H1 (cell line): Measurements from ENCODE around the gene RIPOR1. TPM values are rescaled to one million over a fixed set of nuclear protein-coding genes. Genes with fewer than 3 reads are reported as not detected.
A peak's percentile ranks its signal among the peaks of the same experiment; 100 is the strongest.

Source experiments
- CTCF ChIA-PET: fragments of 300-600 bp; sonication (Branson Sonifier 250); formaldehyde crosslinking; loops from one replicate; lab custom pipeline; 2021; ENCODE audit not compliant: partially characterized antibody; lab: Charles Lee
- POLR2A ChIA-PET: fragments of 300-600 bp; sonication (Branson Sonifier 250); formaldehyde crosslinking; loops from one replicate; lab custom pipeline; 2021; ENCODE audit warnings: inconsistent platforms; ENCODE audit not compliant: partially characterized antibody; lab: Charles Lee
- DNase-seq, 2 experiments: peaks; one replicate each; pipeline versions ENCODE4 v3.0.0 to v3.0.0-alpha.2; 2010 to 2022; ENCODE audit warnings: low spot score in 2 of 2, low read depth in 1 of 2, mixed read lengths in 1 of 2
- FAIRE-seq: peaks from 2 replicates; lab custom pipeline; 2011; peaks lifted over from hg19 to GRCh38; lab: Jason Lieb, UNC
- H2AFZ ChIP-seq: 2 replicates; pipeline ENCODE4 v1.8.1; 2012; ENCODE audit warnings: low read length, inconsistent platforms
- H2AK5ac ChIP-seq: 2 replicates; pipeline ENCODE4 v1.6.1; 2013; ENCODE audit warnings: low read depth, low read length
- H2BK120ac ChIP-seq: replicated peaks from 2 replicates; pipeline ENCODE3; 2013; ENCODE audit warnings: low read depth, low read length, inconsistent platforms
- H2BK12ac ChIP-seq: 2 replicates; pipeline ENCODE4 v1.6.1; 2013; ENCODE audit warnings: low read depth, low read length
- H2BK15ac ChIP-seq: 2 replicates; pipeline ENCODE4 v1.6.1; 2013; ENCODE audit warnings: low read length
- H2BK20ac ChIP-seq: 2 replicates; pipeline ENCODE4 v1.6.1; 2013; ENCODE audit warnings: low read length
- H2BK5ac ChIP-seq: 2 replicates; pipeline ENCODE4 v1.6.1; 2013; ENCODE audit warnings: low read depth, low read length
- H3K14ac ChIP-seq: 2 replicates; pipeline ENCODE4 v1.6.1; 2013; ENCODE audit warnings: inconsistent platforms; ENCODE audit not compliant: insufficient read length
- H3K18ac ChIP-seq: 2 replicates; pipeline ENCODE4 v1.6.1; 2013; ENCODE audit warnings: low read length; ENCODE audit errors: extremely low read depth
- H3K23ac ChIP-seq: 2 replicates; pipeline ENCODE4 v1.6.1; 2013; ENCODE audit warnings: inconsistent platforms; ENCODE audit not compliant: insufficient read length
- H3K23me2 ChIP-seq: 2 replicates; pipeline ENCODE4 v1.6.1; 2013; ENCODE audit warnings: low read depth, low read length
- H3K27ac ChIP-seq: 2 replicates; pipeline ENCODE4 v1.6.1; 2011; ENCODE audit warnings: low read depth, low read length, inconsistent platforms
- H3K27me3 ChIP-seq, 4 experiments: replicated peaks in 1 of 4; 1 replicate in 1 of 4; 2 replicates in 3 of 4; pipeline versions ENCODE4 v1.6.1 to v1.8.1; 2011 to 2013; ENCODE audit warnings: low read length in 3 of 4, mild to moderate bottlenecking in 3 of 4, inconsistent platforms in 2 of 4, mixed read lengths in 2 of 4, moderate library complexity in 1 of 4; ENCODE audit not compliant: control insufficient read depth in 3 of 4, insufficient read depth in 3 of 4; ENCODE audit errors: extremely low read depth in 1 of 4
- H3K36me3 ChIP-seq, 4 experiments: 2 replicates each; pipeline versions ENCODE4 v1.6.1 to v1.8.1; 2011 to 2013; ENCODE audit warnings: mild to moderate bottlenecking in 4 of 4, low read length in 3 of 4, moderate library complexity in 2 of 4, control low read depth in 1 of 4, inconsistent platforms in 1 of 4; ENCODE audit not compliant: insufficient read depth in 4 of 4, control insufficient read depth in 2 of 4
- H3K4ac ChIP-seq: replicated peaks from 2 replicates; pipeline ENCODE3; 2013; ENCODE audit warnings: low read length, low read depth, mixed read lengths, inconsistent platforms; ENCODE audit not compliant: insufficient read length
- H3K4me1 ChIP-seq, 4 experiments: replicated peaks in 1 of 4; 1 replicate in 1 of 4; 2 replicates in 3 of 4; pipeline versions ENCODE4 v1.6.1 to v1.8.1; 2011 to 2013; ENCODE audit warnings: low read length in 3 of 4, inconsistent platforms in 2 of 4, mixed read lengths in 1 of 4; ENCODE audit not compliant: insufficient read depth in 4 of 4, control insufficient read depth in 3 of 4
- H3K4me2 ChIP-seq, 2 experiments: 2 replicates each; pipeline versions ENCODE4 v1.6.1 to v1.8.1; 2011 to 2013; ENCODE audit warnings: low read depth in 2 of 2, low read length in 2 of 2, control low read depth in 1 of 2, inconsistent platforms in 1 of 2, mild to moderate bottlenecking in 1 of 2; ENCODE audit not compliant: insufficient read depth in 1 of 2
- H3K4me3 ChIP-seq, 4 experiments: fragments of 200-600, 300-600 bp in 1 of 4; sonication (generic), shearing (Covaris generic), sonication (Bioruptor Twin) in 1 of 4; 2 replicates each; pipeline versions ENCODE4 v1.5.1 to v1.8.1; 2011 to 2016; ENCODE audit warnings: low read length in 4 of 4, low read depth in 3 of 4, control low read depth in 2 of 4, inconsistent platforms in 2 of 4, mild to moderate bottlenecking in 2 of 4, mixed read lengths in 1 of 4, moderate library complexity in 1 of 4; ENCODE audit not compliant: insufficient read depth in 2 of 4; ENCODE audit errors: extremely low read depth in 1 of 4
- H3K56ac ChIP-seq: replicated peaks from 2 replicates; pipeline ENCODE3; 2013; ENCODE audit warnings: low read depth, mild to moderate bottlenecking, mixed read lengths, low read length, inconsistent platforms; ENCODE audit not compliant: insufficient read length
- H3K79me1 ChIP-seq: 2 replicates; pipeline ENCODE4 v1.6.1; 2013; ENCODE audit warnings: low read depth, low read length, control low read depth
- H3K79me2 ChIP-seq, 2 experiments: 2 replicates each; pipeline versions ENCODE4 v1.6.1 to v1.8.1; 2012 to 2013; ENCODE audit warnings: low read length in 2 of 2, mild to moderate bottlenecking in 2 of 2, inconsistent platforms in 1 of 2; ENCODE audit not compliant: insufficient read depth in 2 of 2, control insufficient read depth in 1 of 2
- H3K9ac ChIP-seq, 4 experiments: replicated peaks in 1 of 4; 1 replicate in 1 of 4; 2 replicates in 3 of 4; pipeline versions ENCODE4 v1.6.1 to v1.8.1; 2011 to 2013; ENCODE audit warnings: low read depth in 3 of 4, low read length in 3 of 4, control low read depth in 2 of 4, mild to moderate bottlenecking in 2 of 4, moderate library complexity in 2 of 4, inconsistent platforms in 1 of 4; ENCODE audit errors: extremely low read depth in 1 of 4
- H3K9me3 ChIP-seq, 2 experiments: 2 replicates each; pipeline versions ENCODE4 v1.6.1 to v1.8.1; 2012 to 2013; ENCODE audit warnings: mild to moderate bottlenecking in 2 of 2, moderate library complexity in 2 of 2, control low read depth in 1 of 2, inconsistent platforms in 1 of 2, low read depth in 1 of 2, low read length in 1 of 2, mixed read lengths in 1 of 2; ENCODE audit not compliant: insufficient read depth in 2 of 2
- H4K20me1 ChIP-seq, 2 experiments: replicated peaks in 1 of 2; 2 replicates each; pipeline versions ENCODE3 to v1.8.1; 2011 to 2013; ENCODE audit warnings: inconsistent platforms in 2 of 2, low read length in 2 of 2, mild to moderate bottlenecking in 1 of 2; ENCODE audit not compliant: insufficient read depth in 2 of 2, control insufficient read depth in 1 of 2
- H4K5ac ChIP-seq: 2 replicates; pipeline ENCODE4 v1.6.1; 2013; ENCODE audit warnings: low read length, low read depth, mixed read lengths, inconsistent platforms; ENCODE audit not compliant: insufficient read length
- H4K8ac ChIP-seq: 2 replicates; pipeline ENCODE4 v1.8.0; 2013; ENCODE audit warnings: mild to moderate bottlenecking, moderate library complexity, low read length, inconsistent platforms; ENCODE audit not compliant: insufficient read depth; ENCODE audit errors: extremely low read depth
- H4K91ac ChIP-seq: replicated peaks from 2 replicates; pipeline ENCODE3; 2013; ENCODE audit warnings: low read length, mixed read lengths, inconsistent platforms; ENCODE audit not compliant: insufficient read length
- ASH2L ChIP-seq: fragments of 200-600, 300-600 bp; sonication (generic); IDR thresholded peaks from one replicate; pipeline ENCODE4 v1.7.1; 2017; ENCODE audit warnings: low read length
- BRCA1 ChIP-seq: IDR thresholded peaks from 2 replicates; pipeline ENCODE4 v1.6.1; 2012; ENCODE audit warnings: low read depth, low read length, improper control_type of control experiment
- CBX8 ChIP-seq: fragments of 300-800, 300-1000 bp; sonication (generic); IDR thresholded peaks from 2 replicates; pipeline ENCODE4 v1.7.1; 2016; ENCODE audit warnings: low read depth, low read length, borderline replicate concordance
- FOSL1 ChIP-seq: IDR thresholded peaks from 2 replicates; pipeline ENCODE4 v1.6.1; 2011; ENCODE audit warnings: mild to moderate bottlenecking, low read depth, low read length, moderate library complexity; ENCODE audit not compliant: insufficient read depth
- PHF8 ChIP-seq: fragments of 200-600 bp; sonication (generic); conservative IDR thresholded peaks from 2 replicates; pipeline ENCODE4 v1.7.1; 2012; ENCODE audit warnings: low read depth, mild to moderate bottlenecking, inconsistent platforms, low read length, moderate library complexity
- POLR2AphosphoS5 ChIP-seq: IDR thresholded peaks from 2 replicates; pipeline ENCODE4 v1.6.1; 2011; ENCODE audit warnings: low read depth, low read length
- POU5F1 ChIP-seq: IDR thresholded peaks from 2 replicates; pipeline ENCODE4 v1.6.1; 2011; ENCODE audit warnings: low read depth, mild to moderate bottlenecking, low read length, moderate library complexity
- RAD21 ChIP-seq, 2 experiments: IDR thresholded peaks in 1 of 2; conservative IDR thresholded peaks in 1 of 2; 2 replicates each; pipeline ENCODE4 v1.6.1; 2011; ENCODE audit warnings: low read depth in 2 of 2, low read length in 2 of 2, improper control_type of control experiment in 1 of 2, inconsistent platforms in 1 of 2, mild to moderate bottlenecking in 1 of 2, moderate library complexity in 1 of 2
- RXRA ChIP-seq: IDR thresholded peaks from 2 replicates; pipeline ENCODE4 v1.6.1; 2011; ENCODE audit warnings: low read depth, mild to moderate bottlenecking, low read length, moderate library complexity; ENCODE audit not compliant: insufficient read depth
- SIX5 ChIP-seq: IDR thresholded peaks from 2 replicates; pipeline ENCODE4 v1.6.1; 2011; ENCODE audit warnings: mild to moderate bottlenecking, low read depth, low read length
- SP1 ChIP-seq: IDR thresholded peaks from 2 replicates; pipeline ENCODE4 v1.6.1; 2011; ENCODE audit warnings: low read depth, low read length
- SRF ChIP-seq: IDR thresholded peaks from 2 replicates; pipeline ENCODE4 v1.6.1; 2011; ENCODE audit warnings: mild to moderate bottlenecking, low read depth, low read length, moderate library complexity
- WGBS, 2 experiments: shearing (Covaris generic) in 1 of 2; methylation state at CpG; one replicate each; pipeline versions ENCODE4 v1.1.6 to v1.1.7; 2013 to 2015; ENCODE audit warnings: low lambda C conversion rate in 2 of 2, mixed read lengths in 2 of 2, inconsistent platforms in 1 of 2, low coverage in 1 of 2, missing lambda C conversion rate in 1 of 2; ENCODE audit not compliant: insufficient replicate concordance in 2 of 2, insufficient coverage in 1 of 2, insufficient read length in 1 of 2; ENCODE audit errors: extremely low coverage in 1 of 2, missing lambda C conversion rate in 1 of 2; 5-methylcytosine and 5-hydroxymethylcytosine counted together
- polyA plus RNA-seq, 7 experiments: library from polyadenylated mRNA; depleted of rRNA in 3 of 7; stranded (reverse) in 5 of 7; unstranded in 2 of 7; fragments of >200 nt in 5 of 7; fragments of 200-250 nt in 2 of 7; gene quantifications; 1 replicate in 5 of 7; 2 replicates in 1 of 7; 4 replicates in 1 of 7; pipeline versions ENCODE4 v1.2.1 to v1.2.3, GENCODE V29; 2011 to 2013; ENCODE audit warnings: missing spikeins in 2 of 7, mixed read lengths in 2 of 7
- total RNA-seq: library from RNA; stranded (reverse); fragmentation: NEBNext Ultra II Directional; extraction: Animal tissue kit (Norgen Biotek cat#: 25700); gene quantifications from 2 replicates; pipeline ENCODE4 v1.2.1, GENCODE V29; 2021

RIPOR1 gene
- total and polyA plus RNA-seq, 2 of the 8 experiments (the other 6 are each of a cell fraction or from before 2014, with no cell fraction given): 2.7 to 10.1 TPM

DNA sequence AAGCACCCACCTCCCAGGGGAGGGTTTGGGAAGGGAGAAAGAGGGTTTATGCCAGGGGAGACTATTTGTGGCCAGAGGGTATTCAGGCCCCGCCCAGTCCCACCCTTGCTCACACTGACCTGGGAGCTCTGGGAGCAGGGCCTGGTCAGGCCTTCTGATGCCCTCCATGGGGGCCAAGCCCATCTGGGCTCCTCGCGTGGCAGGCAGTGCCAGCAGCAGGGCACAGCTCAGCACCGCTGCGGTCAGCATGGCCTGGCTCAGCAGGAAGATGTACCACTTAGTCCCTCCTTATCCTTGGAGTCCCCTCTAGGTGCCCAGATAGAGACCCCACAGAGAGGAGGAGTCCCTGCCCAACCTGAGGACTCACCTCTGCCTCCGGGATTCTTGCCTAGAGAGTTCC, 45.5 kb upstream of the RIPOR1 start, which contains the start of gene AGRP:
Gene AGRP, minus strand, starts transcription at position 398 of the 400 bp plus-strand sequence. Its CDS starts 149 bp downstream, at position 249.
- Histone ChIP-seq H3K79me1 (no peaks in the 10 kb centered on the region; the same call in 1 of the 2 replicates), H3K27me3 (peaks cover 16 to 37% (median 29%) of the 10 kb centered on the region in 4 experiments), H3K9ac (no peak within 1 kb of the TSS), H3K4me1 (peaks cover 0 to 3% (median 3%) of the 10 kb centered on the region in 4 experiments; a peak in 4 of 7 replicates), H4K20me1 (peaks cover 2 to 6% of the 10 kb centered on the region in 2 experiments), H3K18ac (no peak within 1 kb of the TSS), H2AK5ac (no peak within 1 kb of the TSS), H3K14ac (no peak within 1 kb of the TSS), H3K4ac (no peak within 1 kb of the TSS), H2BK12ac (no peak within 1 kb of the TSS), H3K23me2 (peaks cover 8% of the 10 kb centered on the region; the same call in 1 of the 2 replicates), H3K27ac (no peak within 1 kb of the TSS), H4K91ac (no peak within 1 kb of the TSS), H3K9me3 (no peaks in the 10 kb centered on the region), H2BK5ac (no peak within 1 kb of the TSS), H4K8ac (peak within 1 kb of the TSS; percentile 76; the same call in 1 of the 2 replicates), H2BK20ac (no peak within 1 kb of the TSS), H3K36me3 (no peaks in the 10 kb centered on the region), H3K56ac (no peak within 1 kb of the TSS), H2AFZ (no peak within 1 kb of the TSS), H4K5ac (no peak within 1 kb of the TSS), H3K23ac (no peak within 1 kb of the TSS), H3K4me2 (peak within 1 kb of the TSS in 1 of 2 experiments; percentile 68; a peak in 1 of 4 replicates), H3K79me2 (peaks cover 0 to 8% of the 10 kb centered on the region in 2 experiments; a peak in 2 of 4 replicates), H3K4me3 (no peak within 1 kb of the TSS), H2BK15ac (no peak within 1 kb of the TSS), H2BK120ac (no peak within 1 kb of the TSS)
- POLR2A ChIA-PET: interaction anchor here (1.2 kb wide), 1 partner anchor 57 kb away, joined by 3 read pairs; no protein-coding TSS in a partner anchor
- no peak for DNase-seq
- CTCF ChIA-PET: interaction anchor here (0.9 to 8.9 kb wide), 4 partner anchors 10 to 38 kb away, joined by 3 to 74 read pairs (median 34); no protein-coding TSS in a partner anchor
- TF ChIP-seq POLR2AphosphoS5 (no peak), RAD21 (IDR thresholded peaks at IDR 0.05 in 1 of 2, conservative IDR thresholded peaks at IDR 0.05 in 1 of 2; ENCODE audit: low read depth in 2 of 2, low read length in 2 of 2) (no peak), ASH2L (no peak), BRCA1 (no peak), CBX8 (no peak), SP1 (no peak), SRF (no peak), RXRA (no peak), PHF8 (no peak), SIX5 (no peak), POU5F1 (no peak), FOSL1 (no peak)
- WGBS, 2 experiments: 93% methylated on average over 5 of the region's 6 CpGs; no CpG with 5 or more reads in 1 of the 2 experiments
- FAIRE-seq: no peak
